Effector CD8-positive, alpha-beta T cell (primary cell): Measurements from ENCODE around the gene RAI14.
"Not testable (repeated sequence)": the region's sequence is repeated elsewhere in the genome, so short reads cannot be mapped to it uniquely, and the experiment has no call there.

Experiments used
- DNase-seq: peaks from one replicate; lab custom pipeline; 2025; lab: John Stamatoyannopoulos, UW

The RAI14 gene

GRCh38 chr5:34820593-34820992 is 164.5 kb downstream of the RAI14 start:
- DNase-seq = no peak

- no peak for DNase-seq
Measured at GRCh38 chr5:34822956-34823715, 167.0 kb downstream of the RAI14 start.

GRCh38 chr5:34826347-34826746 is 170.2 kb downstream of the RAI14 start:
- no peak for DNase-seq

- no peak for DNase-seq
Measured at GRCh38 chr5:34827588-34828506, 171.7 kb downstream of the RAI14 start.

- not testable (repeated sequence) for DNase-seq
Measured at GRCh38 chr5:34830827-34831226, 174.7 kb downstream of the RAI14 start.

- DNase-seq = no peak
Measured at GRCh38 chr5:34831303-34831702, 175.2 kb downstream of the RAI14 start.

GRCh38 chr5:34832568-34832967 is 176.4 kb downstream of the RAI14 start:
- no peak for DNase-seq

GRCh38 chr5:34833090-34833489 is 177.0 kb downstream of the RAI14 start:
- no peak for DNase-seq

GRCh38 chr5:34833976-34834793 is 178.1 kb downstream of the RAI14 start:
- no peak for DNase-seq

- DNase-seq = no peak
Measured at GRCh38 chr5:34834794-34835089, 178.6 kb downstream of the RAI14 start.

- no peak for DNase-seq
Measured at GRCh38 chr5:34835664-34836063, 179.5 kb downstream of the RAI14 start.

GRCh38 chr5:34838785-34839714 is 182.9 kb downstream of the RAI14 start, which contains the start of gene TTC23L:
TSS of gene TTC23L (plus strand) at chr5:34839164. CDS start at chr5:34840672, 1,508 bp downstream.
- peak; percentile 81 for DNase-seq

- DNase-seq = no peak
Measured at GRCh38 chr5:34841816-34842215, 185.7 kb downstream of the RAI14 start.

- DNase-seq = no peak
Measured at GRCh38 chr5:34842554-34842953, 186.4 kb downstream of the RAI14 start.

- no peak for DNase-seq
Measured at GRCh38 chr5:34843497-34843896, 187.4 kb downstream of the RAI14 start.

- DNase-seq = no peak
Measured at GRCh38 chr5:34844106-34844505, 188.0 kb downstream of the RAI14 start.

- no peak for DNase-seq
Measured at GRCh38 chr5:34844999-34845398, 188.9 kb downstream of the RAI14 start.

- no peak for DNase-seq
Measured at GRCh38 chr5:34847056-34847455, 190.9 kb downstream of the RAI14 start.

- DNase-seq = no peak
Measured at GRCh38 chr5:34847552-34847951, 191.4 kb downstream of the RAI14 start.

GRCh38 chr5:34848230-34848629 is 192.1 kb downstream of the RAI14 start:
- no peak for DNase-seq

GRCh38 chr5:34849253-34849652 is 193.1 kb downstream of the RAI14 start:
- no peak for DNase-seq
